ENCODE results near the gene DCD.

Gene DCD

GRCh38 chr12:54634795-54635194 lies 13.4 kb downstream of the DCD start, which contains the start of gene LACRT:
Gene LACRT (minus strand): TSS chr12:54634895. CDS start chr12:54634841, 54 bp downstream.
- H3K27ac ChIP-seq = no peak within 1 kb of the TSS
- H3K36me3 ChIP-seq = no peaks in the 10 kb centered on the region
- peaks cover 16% of the 10 kb centered on the region for H3K27me3 ChIP-seq
- no peaks in the 10 kb centered on the region for H3K9me3 ChIP-seq
- TF ChIP-seq CTCF (IDR thresholded peaks at IDR 0.05) = no peak
- no peaks in the 10 kb centered on the region for H3K4me1 ChIP-seq (ENCODE audit: control insufficient read depth in 1 of 2, insufficient read depth in 1 of 2, low read depth in 1 of 2, low read length in 1 of 2)
- H3K4me3 ChIP-seq (ENCODE audit: low read depth in 1 of 2, low read length in 1 of 2) = no peak within 1 kb of the TSS

- Histone ChIP-seq H3K27me3 (peaks cover 16% of the 10 kb centered on the region), H3K4me3 (ENCODE audit: low read depth in 1 of 2, low read length in 1 of 2) (no peak overlapping the region), H3K9me3 (no peaks in the 10 kb centered on the region), H3K36me3 (no peaks in the 10 kb centered on the region), H3K27ac (no peak overlapping the region), H3K4me1 (ENCODE audit: control insufficient read depth in 1 of 2, insufficient read depth in 1 of 2, low read depth in 1 of 2, low read length in 1 of 2) (no peaks in the 10 kb centered on the region)
- no peak for TF ChIP-seq CTCF (IDR thresholded peaks at IDR 0.05)
These were observed 16.0 kb downstream of the DCD start for GRCh38 chr12:54631988-54632728.

- TF ChIP-seq CTCF (IDR thresholded peaks at IDR 0.05) = no peak
- Histone ChIP-seq H3K27ac (no peak overlapping the region), H3K36me3 (no peaks in the 10 kb centered on the region)
These were observed 16.6 kb downstream of the DCD start for GRCh38 chr12:54631551-54631950.

GRCh38 chr12:54629925-54630324 lies 18.2 kb downstream of the DCD start:
- Histone ChIP-seq H3K27ac (no peak overlapping the region), H3K27me3 (peaks cover 16% of the 10 kb centered on the region), H3K9me3 (no peaks in the 10 kb centered on the region), H3K4me1 (ENCODE audit: control insufficient read depth in 1 of 2, insufficient read depth in 1 of 2, low read depth in 1 of 2, low read length in 1 of 2) (no peaks in the 10 kb centered on the region), H3K4me3 (ENCODE audit: low read depth in 1 of 2, low read length in 1 of 2) (no peak overlapping the region), H3K36me3 (no peaks in the 10 kb centered on the region)
- TF ChIP-seq CTCF (IDR thresholded peaks at IDR 0.05) = no peak

More at GRCh38 chr12:54631551-54631950, 16.6 kb downstream of the DCD start:
- Histone ChIP-seq H3K4me1 (ENCODE audit: control insufficient read depth in 1 of 2, insufficient read depth in 1 of 2, low read depth in 1 of 2, low read length in 1 of 2) (no peaks in the 10 kb centered on the region), H3K9me3 (no peaks in the 10 kb centered on the region), H3K27me3 (peaks cover 16% of the 10 kb centered on the region), H3K4me3 (ENCODE audit: low read depth in 1 of 2, low read length in 1 of 2) (no peak overlapping the region)

GRCh38 chr12:54628186-54628846 lies 19.8 kb downstream of the DCD start:
- Histone ChIP-seq H3K27ac (no peak overlapping the region), H3K4me1 (ENCODE audit: control insufficient read depth in 1 of 2, insufficient read depth in 1 of 2, low read depth in 1 of 2, low read length in 1 of 2) (no peaks in the 10 kb centered on the region), H3K4me3 (ENCODE audit: low read depth in 1 of 2, low read length in 1 of 2) (no peak overlapping the region), H3K36me3 (no peaks in the 10 kb centered on the region), H3K9me3 (no peaks in the 10 kb centered on the region), H3K27me3 (peaks cover 28% of the 10 kb centered on the region)
- no peak for TF ChIP-seq CTCF (IDR thresholded peaks at IDR 0.05)
